ENCODE data around the gene CDKN1A.

DNA sequence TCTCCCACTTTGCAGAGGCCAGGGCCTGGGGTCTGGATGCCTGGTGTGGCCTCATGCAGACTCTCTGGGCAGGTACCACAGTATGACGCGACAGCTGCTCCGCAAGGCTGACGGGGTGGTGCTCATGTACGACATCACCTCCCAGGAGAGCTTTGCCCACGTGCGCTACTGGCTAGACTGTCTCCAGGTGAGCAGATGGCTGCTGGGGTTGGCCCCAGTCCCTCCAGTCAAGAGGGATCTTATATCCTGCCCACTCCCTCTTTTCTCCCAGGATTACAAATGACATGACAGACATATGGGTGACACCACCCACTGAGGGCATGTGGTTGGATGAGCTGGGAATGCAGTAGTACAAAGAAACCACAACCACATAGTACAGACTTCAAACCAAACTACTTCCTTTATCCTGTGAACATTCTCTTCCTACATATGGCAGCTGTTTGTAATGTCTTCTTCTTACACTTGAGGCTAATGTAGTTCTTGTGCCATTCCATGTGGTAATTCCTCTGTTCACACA, 49.0 kb downstream of the CDKN1A start:
- TF ChIP-seq POLR2A (IDR thresholded peaks at IDR 0.05), result no peak
- TF ChIP-seq CTCF (IDR thresholded peaks at IDR 0.05), result no peak
- no peak for TF ChIP-seq POLR2AphosphoS5 (IDR thresholded peaks at IDR 0.05)
- no peak for TF ChIP-seq EP300 (IDR thresholded peaks at IDR 0.05)

Measured in gastroesophageal sphincter (tissue), 3 donors.